A673 (cell line): ENCODE measurements around the gene CHST4. TPM values are rescaled to one million over a fixed set of nuclear protein-coding genes. Genes with fewer than 3 reads are reported as not detected.

Experiments
- BruUV-seq: library from RNA; stranded (reverse); fragments of 400-500 nt; replicated peaks from 2 replicates; lab custom pipeline; 2021; lab: Mats Ljungman, UMichigan
- CTCF ChIA-PET: fragments of 300-600 bp; sonication (Branson Sonifier 250); formaldehyde crosslinking; loops from one replicate; lab custom pipeline; 2022; ENCODE audit warnings: antibody characterized with exemption; lab: Charles Lee
- POLR2A ChIA-PET: fragments of 300-600 bp; sonication (Branson Sonifier 250); formaldehyde crosslinking; loops from one replicate; lab custom pipeline; 2022; ENCODE audit warnings: antibody characterized with exemption; ENCODE audit not compliant: low non-redundant PET; lab: Charles Lee
- DNase-seq: peaks from one replicate; pipeline ENCODE4 v3.0.0-alpha.2; 2015; ENCODE audit warnings: low spot score
- H3K27ac ChIP-seq: fragments of 200-600 bp; sonication (generic); 2 replicates; pipeline ENCODE4 v1.5.1; 2016; ENCODE audit warnings: mixed run types, low read depth, mild to moderate bottlenecking, mixed read lengths, antibody characterized with exemption, low read length; ENCODE audit not compliant: poor library complexity, severe bottlenecking
- H3K27me3 ChIP-seq: fragments of 200-600 bp; sonication (generic); replicated peaks from 2 replicates; pipeline ENCODE4 v1.6.1; 2017; ENCODE audit warnings: mixed run types, low read depth, mild to moderate bottlenecking, mixed read lengths, antibody characterized with exemption, low read length; ENCODE audit not compliant: insufficient read depth, poor library complexity
- H3K36me3 ChIP-seq: fragments of 200-600 bp; sonication (generic); 2 replicates; pipeline ENCODE4 v1.6.1; 2016; ENCODE audit warnings: mixed run types, mild to moderate bottlenecking, mixed read lengths, antibody characterized with exemption, low read length; ENCODE audit not compliant: insufficient read depth, poor library complexity, severe bottlenecking
- H3K4me1 ChIP-seq: fragments of 200-600 bp; sonication (generic); 2 replicates; pipeline ENCODE4 v1.6.1; 2017; ENCODE audit warnings: mixed run types, mild to moderate bottlenecking, mixed read lengths, antibody characterized with exemption, low read length; ENCODE audit not compliant: insufficient read depth, poor library complexity, severe bottlenecking
- H3K4me3 ChIP-seq: fragments of 200-600 bp; sonication (generic); 2 replicates; pipeline ENCODE4 v1.5.1; 2016; ENCODE audit warnings: low read depth, mixed run types, mild to moderate bottlenecking, mixed read lengths, low read length; ENCODE audit not compliant: poor library complexity, severe bottlenecking
- H3K9me3 ChIP-seq: fragments of 200-600 bp; sonication (generic); 2 replicates; pipeline ENCODE4 v1.6.1; 2016; ENCODE audit warnings: mixed run types, low read depth, mild to moderate bottlenecking, mixed read lengths, antibody characterized with exemption, low read length; ENCODE audit not compliant: poor library complexity, severe bottlenecking
- EZH2 ChIP-seq: fragments of 200-600 bp; sonication (generic); IDR thresholded peaks from 2 replicates; pipeline ENCODE4 v1.6.1; 2017; ENCODE audit warnings: borderline replicate concordance, low read depth, mild to moderate bottlenecking, mixed read lengths, antibody characterized with exemption, low read length; ENCODE audit not compliant: poor library complexity, severe bottlenecking
- intact Hi-C: fragments of 100-400 bp; cut with micrococcal nuclease; formaldehyde crosslinking; loops from one replicate; pipeline ENCODE4 v1.10.0; 2022; ENCODE audit not compliant: unreplicated experiment
- total RNA-seq: library from RNA; stranded (reverse); gene quantifications from 2 replicates; pipeline ENCODE4 v1.2.3, GENCODE V29; 2021
- TF ChIP-seq, protein P1 (sequence below): fragments of 300-800, 200-600 bp; sonication (generic); conservative IDR thresholded peaks from 2 replicates; pipeline ENCODE4 v1.5.1; 2017; ENCODE audit warnings: low read depth, mild to moderate bottlenecking, antibody characterized with exemption, low read length, moderate library complexity, mixed read lengths

Gene CHST4
- total RNA-seq, 1 experiment from 2014 or later = not detected

DNA sequence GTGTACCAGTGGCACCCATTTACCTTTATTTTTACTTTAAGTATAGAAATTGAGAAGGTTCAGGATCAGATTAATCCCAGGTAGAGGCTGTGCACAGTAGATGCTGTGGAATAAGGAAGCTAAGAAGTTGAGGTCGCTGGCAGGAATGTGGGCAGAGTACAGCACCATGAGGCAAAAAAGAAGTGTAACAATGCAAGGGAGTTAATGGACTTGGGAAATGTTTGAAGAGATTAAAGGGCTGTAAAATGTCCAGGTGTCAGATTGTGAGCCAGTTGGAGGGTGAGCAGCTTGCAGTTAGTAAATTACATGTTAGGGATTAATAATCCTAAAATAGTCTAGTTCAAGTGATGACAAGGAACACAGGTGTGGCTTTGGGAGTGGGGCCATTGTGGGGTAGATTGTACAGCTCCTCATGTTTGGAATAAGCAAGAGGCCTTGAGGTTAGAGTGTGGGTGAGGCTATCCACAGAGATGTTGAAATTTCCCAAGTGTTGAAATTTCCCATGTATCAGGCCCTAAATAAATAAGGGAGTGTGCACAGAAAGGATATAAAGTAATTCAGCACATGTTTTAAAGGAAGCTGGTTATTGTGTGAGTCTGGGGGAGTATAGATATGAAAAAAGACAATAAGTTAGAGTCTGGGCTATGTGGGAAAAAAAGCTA is 29.1 kb downstream of the CHST4 start:
- BruUV-seq = no TSS peak
- CTCF ChIA-PET = no interaction called here
- TF ChIP-seq EZH2 = no peak
- TF ChIP-seq, protein P1, sequence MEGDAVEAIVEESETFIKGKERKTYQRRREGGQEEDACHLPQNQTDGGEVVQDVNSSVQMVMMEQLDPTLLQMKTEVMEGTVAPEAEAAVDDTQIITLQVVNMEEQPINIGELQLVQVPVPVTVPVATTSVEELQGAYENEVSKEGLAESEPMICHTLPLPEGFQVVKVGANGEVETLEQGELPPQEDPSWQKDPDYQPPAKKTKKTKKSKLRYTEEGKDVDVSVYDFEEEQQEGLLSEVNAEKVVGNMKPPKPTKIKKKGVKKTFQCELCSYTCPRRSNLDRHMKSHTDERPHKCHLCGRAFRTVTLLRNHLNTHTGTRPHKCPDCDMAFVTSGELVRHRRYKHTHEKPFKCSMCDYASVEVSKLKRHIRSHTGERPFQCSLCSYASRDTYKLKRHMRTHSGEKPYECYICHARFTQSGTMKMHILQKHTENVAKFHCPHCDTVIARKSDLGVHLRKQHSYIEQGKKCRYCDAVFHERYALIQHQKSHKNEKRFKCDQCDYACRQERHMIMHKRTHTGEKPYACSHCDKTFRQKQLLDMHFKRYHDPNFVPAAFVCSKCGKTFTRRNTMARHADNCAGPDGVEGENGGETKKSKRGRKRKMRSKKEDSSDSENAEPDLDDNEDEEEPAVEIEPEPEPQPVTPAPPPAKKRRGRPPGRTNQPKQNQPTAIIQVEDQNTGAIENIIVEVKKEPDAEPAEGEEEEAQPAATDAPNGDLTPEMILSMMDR = no peak
- H3K36me3 ChIP-seq = no peaks in the 10 kb centered on the region
- intact Hi-C loops = no loop called here
- H3K4me1 ChIP-seq = no peaks in the 10 kb centered on the region
- no peak for DNase-seq
- H3K27ac ChIP-seq = no peak overlapping the region
- no peak overlapping the region for H3K4me3 ChIP-seq
- POLR2A ChIA-PET = no interaction called here
- H3K9me3 ChIP-seq = no peaks in the 10 kb centered on the region
- peaks cover 23% of the 10 kb centered on the region for H3K27me3 ChIP-seq

DNA sequence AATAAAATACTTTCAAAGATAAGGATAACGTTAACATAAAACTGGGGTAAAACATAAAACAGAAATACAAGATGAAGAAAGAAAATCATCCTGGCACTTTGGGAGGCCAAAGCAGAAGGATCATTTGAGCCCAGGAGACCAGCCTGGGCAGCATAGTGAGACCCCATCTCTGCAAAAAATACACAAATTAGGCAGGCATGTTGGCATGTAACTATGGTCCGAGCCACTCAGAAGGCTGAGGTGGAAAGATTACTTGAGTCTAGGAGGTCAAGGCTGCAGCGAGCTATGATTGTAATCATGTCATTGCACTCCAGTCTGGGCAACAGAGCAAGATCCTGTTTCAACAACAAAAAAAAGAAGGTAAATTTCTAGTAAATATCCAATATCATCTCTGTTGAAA is 31.1 kb downstream of the CHST4 start:
- Histone ChIP-seq H3K27ac (no peak overlapping the region), H3K27me3 (peaks cover 13% of the 10 kb centered on the region), H3K4me1 (no peaks in the 10 kb centered on the region), H3K36me3 (no peaks in the 10 kb centered on the region), H3K4me3 (no peak overlapping the region), H3K9me3 (no peaks in the 10 kb centered on the region)
- POLR2A ChIA-PET = no interaction called here
- DNase-seq = no peak
- intact Hi-C loops = no loop called here
- TF ChIP-seq EZH2 = no peak
- TF ChIP-seq, protein P1 = no peak
- CTCF ChIA-PET = no interaction called here
- BruUV-seq = no TSS peak

DNA sequence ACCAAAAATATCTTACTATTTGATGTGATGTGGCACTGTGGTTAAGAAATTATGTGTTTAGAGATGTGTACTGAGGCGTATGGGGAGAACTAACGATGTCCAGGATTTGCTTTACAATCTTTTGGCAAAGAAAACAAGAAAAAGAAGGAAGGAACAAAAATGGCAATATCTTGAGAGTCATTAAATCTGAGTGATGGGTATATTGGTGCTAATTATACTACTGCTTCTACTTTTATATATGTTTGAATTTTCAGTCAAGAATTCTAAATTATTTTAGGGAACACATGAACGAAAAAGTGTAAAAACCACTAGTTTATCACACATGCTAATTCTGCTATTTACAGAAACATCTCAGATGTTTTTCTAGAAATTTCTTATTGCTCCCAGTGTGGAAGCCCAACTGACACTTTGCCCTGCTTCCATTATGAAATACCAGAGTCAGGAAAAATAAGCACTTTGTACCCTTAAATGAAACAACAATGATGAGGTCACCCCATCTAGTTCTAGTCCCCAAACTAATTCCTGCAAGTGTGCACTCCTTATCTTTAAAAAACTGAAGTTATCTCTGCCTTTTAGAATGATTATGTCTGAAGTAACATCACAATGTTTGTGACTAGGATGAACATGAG is 31.8 kb downstream of the CHST4 start:
- no peaks in the 10 kb centered on the region for H3K9me3 ChIP-seq
- intact Hi-C loops = no loop called here
- no peak for TF ChIP-seq EZH2
- TF ChIP-seq, protein P1 = no peak
- H3K36me3 ChIP-seq = no peaks in the 10 kb centered on the region
- no peak overlapping the region for H3K4me3 ChIP-seq
- no peaks in the 10 kb centered on the region for H3K4me1 ChIP-seq
- no peak for DNase-seq
- no peak overlapping the region for H3K27ac ChIP-seq
- H3K27me3 ChIP-seq = peaks cover 13% of the 10 kb centered on the region
- no TSS peak for BruUV-seq
- ChIA-PET CTCF (interaction anchor here (0.6 to 0.7 kb wide), 3 partner anchors 53 to 205 kb away, joined by 3 to 4 read pairs (median 3); no protein-coding TSS in a partner anchor), POLR2A (no interaction called here)
